Stomach (tissue), 9 donors: ENCODE measurements around the gene PCDH15. TPM values are rescaled to one million over a fixed set of nuclear protein-coding genes. Genes with fewer than 3 reads are reported as not detected.

ENCODE experiments used
- DNase-seq, 2 donors: peaks; one replicate each; pipeline versions ENCODE4 v3.0.0 to v3.0.0-alpha.2; 2013 to 2019
- H3K27ac ChIP-seq, 5 donors: fragments of 200-600 bp in 4 of 5; sonication (generic) in 4 of 5; one replicate each; pipeline ENCODE4 v1.5.1; 2013 to 2019; ENCODE audit warnings: mild to moderate bottlenecking in 1 of 5, moderate library complexity in 1 of 5
- H3K27me3 ChIP-seq, 3 donors: fragments of 200-600 bp; sonication (generic); one replicate each; pipeline ENCODE4 v1.5.1; 2017 to 2019; ENCODE audit warnings: mixed run types in 1 of 3
- H3K36me3 ChIP-seq, 4 donors: fragments of 200-600 bp; sonication (generic); 1 replicate in 3 of 4; 2 replicates in 1 of 4; pipeline ENCODE4 v1.5.1; 2016 to 2019
- H3K4me1 ChIP-seq, 4 donors: fragments of 200-600 bp; sonication (generic); one replicate each; pipeline ENCODE4 v1.5.1; 2016 to 2019
- H3K4me3 ChIP-seq, 4 donors: fragments of 200-600 bp; sonication (generic) in 3 of 4; one replicate each; pipeline ENCODE4 v1.5.1; 2016 to 2019; ENCODE audit warnings: mild to moderate bottlenecking in 1 of 4
- H3K9me3 ChIP-seq, 4 donors: fragments of 200-600 bp; sonication (generic); one replicate each; pipeline ENCODE4 v1.5.1; 2016 to 2019
- CTCF ChIP-seq, 7 experiments: fragments of 450-650 bp in 4 of 7; fragments of 200-600 bp in 3 of 7; sonication (generic) in 3 of 7; IDR thresholded peaks; one replicate each; pipeline ENCODE4 v1.5.1; 2016 to 2019; ENCODE audit warnings: antibody characterized with exemption in 7 of 7, control low read depth in 2 of 7, mild to moderate bottlenecking in 1 of 7
- EP300 ChIP-seq: sonication (generic); formaldehyde crosslinking; IDR thresholded peaks from one replicate; pipeline ENCODE4 v1.6.1; 2017; ENCODE audit warnings: antibody characterized with exemption
- POLR2A ChIP-seq, 4 donors: fragments of 450-650 bp; IDR thresholded peaks; one replicate each; pipeline ENCODE4 v1.6.1; 2016; ENCODE audit warnings: antibody characterized with exemption in 4 of 4, control low read depth in 2 of 4, mild to moderate bottlenecking in 1 of 4, moderate library complexity in 1 of 4
- POLR2AphosphoS5 ChIP-seq, 3 donors: sonication (generic); formaldehyde crosslinking; IDR thresholded peaks; one replicate each; pipeline ENCODE4 v1.6.1; 2016; ENCODE audit warnings: antibody characterized with exemption in 3 of 3
- WGBS, 5 donors: extraction: QIAGEN DNeasy Blood & Tissue Kit in 3 of 5; methylation state at CpG; one replicate each; pipeline versions ENCODE4 v1.1.5 to v1.1.7; 2013 to 2018; 5-methylcytosine and 5-hydroxymethylcytosine counted together
- intact Hi-C: fragments of 100-400 bp; cut with DNase I; formaldehyde crosslinking; loops from one replicate; pipeline ENCODE4 v1.15.1; 2023; ENCODE audit warnings: low total_unique reads
- polyA plus RNA-seq, 3 donors: library from polyadenylated mRNA; stranded (reverse); fragments of 200-250 nt; gene quantifications; one replicate each; pipeline ENCODE4 v1.2.3, GENCODE V29; 2013
- total RNA-seq, 5 donors: library from RNA; depleted of rRNA; stranded (reverse); fragments of >200 nt; gene quantifications; one replicate each; pipeline versions ENCODE4 v1.1.0 to v1.2.3, GENCODE V29; 2014 to 2016
- donor health status: healthy with polysubstance abuse.
- donor health status: Bipolar disorder and iron deficiency.
- donor health status: healthy.

PCDH15 gene
- total and polyA plus RNA-seq, 8 donors = 3.7 TPM; not detected in 7

DNA sequence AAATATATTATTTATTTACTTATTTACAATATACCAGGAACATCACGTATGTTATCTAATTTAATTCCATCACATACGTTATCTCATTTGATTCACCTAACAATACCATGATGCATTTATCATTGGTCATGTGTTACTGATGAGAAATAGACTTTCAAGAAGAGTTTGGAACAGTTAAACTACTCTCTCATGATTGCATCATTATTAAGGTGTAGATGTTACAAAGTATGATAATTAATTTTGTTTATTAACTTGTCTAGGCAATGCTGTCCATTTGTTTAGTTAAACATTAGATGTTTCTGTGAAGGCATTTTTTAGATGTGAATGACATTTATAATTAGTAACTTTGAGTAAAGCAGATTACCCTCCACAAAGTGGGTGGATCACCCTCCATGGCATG, 32.0 kb upstream of the PCDH15 start:
- DNase-seq = no peak
- TF ChIP-seq EP300 (no peak), CTCF (IDR thresholded peaks at IDR 0.05) (no peak), POLR2A (IDR thresholded peaks at IDR 0.05) (no peak)
- Histone ChIP-seq H3K9me3 (peaks cover 0 to 6% (median 0%) of the 10 kb centered on the region in 4 donors), H3K27ac (no peak overlapping the region), H3K4me1 (no peaks in the 10 kb centered on the region), H3K36me3 (no peaks in the 10 kb centered on the region), H3K27me3 (no peaks in the 10 kb centered on the region), H3K4me3 (no peak overlapping the region)
- 40 to 42% (median 42%) methylated on average over 2 of the region's 2 CpGs for WGBS, 5 donors
- intact Hi-C loops = no loop called here

DNA sequence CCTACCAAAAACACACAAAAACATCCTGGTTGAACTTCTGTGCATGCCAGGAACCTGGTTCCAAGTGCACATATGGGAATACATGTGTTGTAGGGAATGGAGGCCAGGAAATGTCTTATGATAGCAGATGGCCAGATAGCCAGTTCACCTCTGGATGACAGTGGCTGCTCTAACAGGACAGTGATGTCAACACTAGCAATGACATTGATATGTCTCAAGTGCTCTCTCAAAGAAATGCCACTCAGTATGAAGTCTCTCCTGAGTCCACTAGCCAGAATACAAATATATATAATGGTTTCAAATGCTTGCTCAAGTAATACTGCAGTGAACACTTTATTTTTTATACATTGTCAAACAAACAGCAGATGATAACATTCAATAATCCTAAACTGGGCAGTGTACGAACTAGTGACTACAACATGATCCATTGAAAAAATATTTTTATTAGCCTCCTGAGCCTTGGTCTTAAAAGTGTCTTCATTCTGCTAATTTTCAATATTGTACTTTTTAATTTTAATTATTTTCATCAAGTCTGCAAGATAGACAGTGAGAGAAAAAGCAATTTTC, 26.0 kb upstream of the PCDH15 start:
- 54 to 63% (median 55%) methylated on average over 1 of the region's 1 CpG for WGBS, 5 donors
- no peak for TF ChIP-seq POLR2A (IDR thresholded peaks at IDR 0.05)
- TF ChIP-seq EP300 = no peak
- TF ChIP-seq POLR2AphosphoS5 (IDR thresholded peaks at IDR 0.05) = no peak
- no peak for TF ChIP-seq CTCF (IDR thresholded peaks at IDR 0.05)
- intact Hi-C loops = no loop called here
- Histone ChIP-seq H3K4me1 (no peaks in the 10 kb centered on the region), H3K27me3 (no peaks in the 10 kb centered on the region), H3K9me3 (no peaks in the 10 kb centered on the region), H3K36me3 (no peaks in the 10 kb centered on the region), H3K27ac (no peak overlapping the region), H3K4me3 (no peak overlapping the region)
- no peak for DNase-seq

DNA sequence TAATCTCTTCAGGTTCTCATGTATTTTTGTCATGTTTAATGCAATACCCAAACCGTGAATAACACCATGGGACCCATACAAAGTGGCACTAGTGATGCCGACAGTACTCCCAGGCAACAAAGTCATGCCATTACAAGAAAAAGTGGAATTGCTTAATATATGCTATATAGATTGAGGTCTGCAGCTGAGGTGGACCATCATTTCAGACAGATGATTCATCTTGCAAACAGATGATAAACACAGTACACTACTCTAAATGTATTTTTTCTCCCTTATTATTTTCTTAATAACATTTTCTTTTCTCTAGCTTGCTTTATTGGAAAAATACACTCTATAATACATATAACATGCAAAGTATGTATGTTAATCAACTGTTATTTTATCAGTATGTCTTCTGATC, 14.6 kb upstream of the PCDH15 start:
- 71 to 86% (median 78%) methylated on average over 2 of the region's 2 CpGs for WGBS, 5 donors
- H3K4me1 ChIP-seq = no peaks in the 10 kb centered on the region

GRCh38 chr10:54808186-54808935, 7.3 kb upstream of the PCDH15 start:
- no peak overlapping the region for H3K4me3 ChIP-seq
- peaks cover 0 to 8% (median 2%) of the 10 kb centered on the region in 4 donors for H3K9me3 ChIP-seq
- TF ChIP-seq CTCF (IDR thresholded peaks at IDR 0.05) = no peak
- no peak for TF ChIP-seq EP300
- no peak for TF ChIP-seq POLR2A (IDR thresholded peaks at IDR 0.05)
- no peak for TF ChIP-seq POLR2AphosphoS5 (IDR thresholded peaks at IDR 0.05)
- H3K27ac ChIP-seq = no peak overlapping the region
- 84 to 100% (median 89%) methylated on average over 1 of the region's 1 CpG for WGBS, 5 donors
- intact Hi-C loops = no loop called here
- H3K36me3 ChIP-seq = no peaks in the 10 kb centered on the region
- no peak for DNase-seq
- no peaks in the 10 kb centered on the region for H3K4me1 ChIP-seq
- H3K27me3 ChIP-seq = no peaks in the 10 kb centered on the region

More for the DNA sequence above, 14.6 kb upstream of the PCDH15 start:
- no peak for DNase-seq
- H3K4me3 ChIP-seq = no peak overlapping the region
- intact Hi-C loops = no loop called here
- peaks cover 0 to 8% (median 2%) of the 10 kb centered on the region in 4 donors for H3K9me3 ChIP-seq
- TF ChIP-seq POLR2AphosphoS5 (IDR thresholded peaks at IDR 0.05) (no peak), CTCF (IDR thresholded peaks at IDR 0.05) (no peak), EP300 (no peak), POLR2A (IDR thresholded peaks at IDR 0.05) (no peak)
- H3K36me3 ChIP-seq = no peaks in the 10 kb centered on the region
- H3K27ac ChIP-seq = no peak overlapping the region
- H3K27me3 ChIP-seq = no peaks in the 10 kb centered on the region
